ENCODE measurements around the gene SLCO3A1.

DNA sequence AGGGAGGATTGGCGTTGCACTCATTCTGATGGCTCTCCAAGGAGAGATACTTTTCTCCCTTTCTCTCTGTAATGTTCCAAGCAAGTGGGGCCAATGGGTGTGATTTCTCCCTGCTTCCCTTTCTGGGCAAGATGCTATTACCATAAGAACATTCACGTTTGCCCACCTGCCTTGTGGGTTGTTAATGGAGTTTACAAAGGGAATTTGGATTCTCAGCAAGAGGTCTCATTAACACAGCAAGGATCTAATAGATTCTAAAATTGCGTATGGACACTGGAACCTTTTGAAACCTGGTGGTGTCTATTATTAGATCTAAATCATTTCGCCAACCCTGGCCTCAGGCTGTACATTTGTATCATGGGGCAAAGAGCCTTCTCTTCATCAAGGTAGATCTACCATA, 74.1 kb downstream of the SLCO3A1 start:
- TF ChIP-seq SIRT6 (IDR thresholded peaks at IDR 0.05; ENCODE audit: low read length): no peak
- TF ChIP-seq MAFK (IDR thresholded peaks at IDR 0.05; ENCODE audit: low read depth, low read length): no peak
- no peak for TF ChIP-seq POLR2A (IDR thresholded peaks at IDR 0.05; ENCODE audit: control extremely low read depth in 1 of 2, low read depth in 2 of 2, low read length in 2 of 2)
- TF ChIP-seq SP1 (IDR thresholded peaks at IDR 0.05; ENCODE audit: low read depth, low read length): no peak
- TF ChIP-seq RXRA (IDR thresholded peaks at IDR 0.05; ENCODE audit: insufficient read depth, low read depth, low read length): no peak
- TF ChIP-seq, protein P1, sequence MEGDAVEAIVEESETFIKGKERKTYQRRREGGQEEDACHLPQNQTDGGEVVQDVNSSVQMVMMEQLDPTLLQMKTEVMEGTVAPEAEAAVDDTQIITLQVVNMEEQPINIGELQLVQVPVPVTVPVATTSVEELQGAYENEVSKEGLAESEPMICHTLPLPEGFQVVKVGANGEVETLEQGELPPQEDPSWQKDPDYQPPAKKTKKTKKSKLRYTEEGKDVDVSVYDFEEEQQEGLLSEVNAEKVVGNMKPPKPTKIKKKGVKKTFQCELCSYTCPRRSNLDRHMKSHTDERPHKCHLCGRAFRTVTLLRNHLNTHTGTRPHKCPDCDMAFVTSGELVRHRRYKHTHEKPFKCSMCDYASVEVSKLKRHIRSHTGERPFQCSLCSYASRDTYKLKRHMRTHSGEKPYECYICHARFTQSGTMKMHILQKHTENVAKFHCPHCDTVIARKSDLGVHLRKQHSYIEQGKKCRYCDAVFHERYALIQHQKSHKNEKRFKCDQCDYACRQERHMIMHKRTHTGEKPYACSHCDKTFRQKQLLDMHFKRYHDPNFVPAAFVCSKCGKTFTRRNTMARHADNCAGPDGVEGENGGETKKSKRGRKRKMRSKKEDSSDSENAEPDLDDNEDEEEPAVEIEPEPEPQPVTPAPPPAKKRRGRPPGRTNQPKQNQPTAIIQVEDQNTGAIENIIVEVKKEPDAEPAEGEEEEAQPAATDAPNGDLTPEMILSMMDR (IDR thresholded peaks at IDR 0.05; ENCODE audit: control extremely low read depth in 1 of 3, insufficient read depth in 1 of 3, low read depth in 1 of 3, low read length in 3 of 3): no peak
- no peak for TF ChIP-seq EGR1 (IDR thresholded peaks at IDR 0.05; ENCODE audit: borderline replicate concordance, low read depth, low read length)
- TF ChIP-seq YY1 (IDR thresholded peaks at IDR 0.05; ENCODE audit: low read depth, low read length): no peak
- no peak for TF ChIP-seq POLR2AphosphoS5 (IDR thresholded peaks at IDR 0.05; ENCODE audit: low read depth, low read length)
- no peak for TF ChIP-seq RFX5 (IDR thresholded peaks at IDR 0.05; ENCODE audit: borderline replicate concordance, low read depth, low read length)
